ENCODE results near the gene HOXD10.

The HOXD10 gene

GRCh38 chr2:176079285-176079830 lies 37.2 kb upstream of the HOXD10 start:
- H3K4me3 ChIP-seq (replicated peaks; ENCODE audit: low read depth, low read length) = no peak overlapping the region
- no peak for TF ChIP-seq CTCF (IDR thresholded peaks at IDR 0.05; ENCODE audit: low read length, missing control alignments)
- no peak for DNase-seq (ENCODE audit: low read depth)

- DNase-seq (ENCODE audit: low read depth) = peak; percentile 28
- peak; percentile 27 for TF ChIP-seq CTCF (IDR thresholded peaks at IDR 0.05; ENCODE audit: low read length, missing control alignments)
- H3K4me3 ChIP-seq (replicated peaks; ENCODE audit: low read depth, low read length) = no peak overlapping the region
Observed at GRCh38 chr2:176079831-176080539, 36.6 kb upstream of the HOXD10 start.

- no peak for TF ChIP-seq CTCF (IDR thresholded peaks at IDR 0.05; ENCODE audit: low read length, missing control alignments)
- no peak overlapping the region for H3K4me3 ChIP-seq (replicated peaks; ENCODE audit: low read depth, low read length)
- DNase-seq (ENCODE audit: low read depth) = no peak
Observed at GRCh38 chr2:176080540-176081375, 35.8 kb upstream of the HOXD10 start.

GRCh38 chr2:176081376-176081836 lies 35.2 kb upstream of the HOXD10 start:
- TF ChIP-seq CTCF (IDR thresholded peaks at IDR 0.05; ENCODE audit: low read length, missing control alignments) = no peak
- no peak overlapping the region for H3K4me3 ChIP-seq (replicated peaks; ENCODE audit: low read depth, low read length)
- no peak for DNase-seq (ENCODE audit: low read depth)

GRCh38 chr2:176081837-176082524 lies 34.6 kb upstream of the HOXD10 start:
- no peak for TF ChIP-seq CTCF (IDR thresholded peaks at IDR 0.05; ENCODE audit: low read length, missing control alignments)
- no peak overlapping the region for H3K4me3 ChIP-seq (replicated peaks; ENCODE audit: low read depth, low read length)
- DNase-seq (ENCODE audit: low read depth) = no peak

- DNase-seq (ENCODE audit: low read depth) = no peak
- no peak for TF ChIP-seq CTCF (IDR thresholded peaks at IDR 0.05; ENCODE audit: low read length, missing control alignments)
- no peak overlapping the region for H3K4me3 ChIP-seq (replicated peaks; ENCODE audit: low read depth, low read length)
Observed at GRCh38 chr2:176082525-176082823, 34.1 kb upstream of the HOXD10 start.
